ENCODE data around the gene IL17D.

DNA sequence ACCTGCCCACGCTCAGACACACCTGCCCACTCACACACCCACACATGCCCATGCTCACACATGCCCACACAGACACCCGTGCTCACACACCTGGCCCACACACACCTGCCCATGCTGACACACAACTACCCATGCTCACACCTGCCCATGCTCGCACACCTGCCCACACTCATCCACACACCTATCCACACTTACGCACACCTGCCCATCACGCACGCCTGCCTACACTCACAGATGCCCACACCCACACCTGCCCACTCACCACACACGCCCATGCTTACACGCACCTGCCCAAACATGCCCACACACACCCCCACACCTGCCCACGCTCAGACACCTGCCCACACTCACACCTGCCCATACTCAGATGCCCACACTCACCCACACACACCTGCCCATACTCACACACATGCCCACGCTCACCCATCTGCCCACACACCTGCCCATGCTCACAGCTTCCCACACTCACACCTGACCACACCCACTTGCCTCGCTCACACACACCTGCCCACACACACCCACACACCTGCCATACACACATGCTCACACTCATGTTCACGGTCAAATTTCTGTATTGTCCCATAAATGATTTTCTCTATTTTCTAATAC is 15.6 kb downstream of the IL17D start:
- TF ChIP-seq, protein P1, sequence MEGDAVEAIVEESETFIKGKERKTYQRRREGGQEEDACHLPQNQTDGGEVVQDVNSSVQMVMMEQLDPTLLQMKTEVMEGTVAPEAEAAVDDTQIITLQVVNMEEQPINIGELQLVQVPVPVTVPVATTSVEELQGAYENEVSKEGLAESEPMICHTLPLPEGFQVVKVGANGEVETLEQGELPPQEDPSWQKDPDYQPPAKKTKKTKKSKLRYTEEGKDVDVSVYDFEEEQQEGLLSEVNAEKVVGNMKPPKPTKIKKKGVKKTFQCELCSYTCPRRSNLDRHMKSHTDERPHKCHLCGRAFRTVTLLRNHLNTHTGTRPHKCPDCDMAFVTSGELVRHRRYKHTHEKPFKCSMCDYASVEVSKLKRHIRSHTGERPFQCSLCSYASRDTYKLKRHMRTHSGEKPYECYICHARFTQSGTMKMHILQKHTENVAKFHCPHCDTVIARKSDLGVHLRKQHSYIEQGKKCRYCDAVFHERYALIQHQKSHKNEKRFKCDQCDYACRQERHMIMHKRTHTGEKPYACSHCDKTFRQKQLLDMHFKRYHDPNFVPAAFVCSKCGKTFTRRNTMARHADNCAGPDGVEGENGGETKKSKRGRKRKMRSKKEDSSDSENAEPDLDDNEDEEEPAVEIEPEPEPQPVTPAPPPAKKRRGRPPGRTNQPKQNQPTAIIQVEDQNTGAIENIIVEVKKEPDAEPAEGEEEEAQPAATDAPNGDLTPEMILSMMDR (IDR thresholded peaks at IDR 0.05) = no peak
- TF ChIP-seq POLR2AphosphoS5 (IDR thresholded peaks at IDR 0.05) (no peak), POLR2A (IDR thresholded peaks at IDR 0.05) (no peak)
